Cardiac fibroblast (primary cell): ENCODE results near the gene INPPL1.

Experiments used
- DNase-seq, 2 donors: peaks; one replicate each; pipeline versions ENCODE4 v3.0.0 to v3.0.0-alpha.2; 2010; ENCODE audit warnings: low read depth in 2 of 2
- H3K4me3 ChIP-seq, 2 donors: replicated peaks in 1 of 2; 1 replicate in 1 of 2; 2 replicates in 1 of 2; pipeline ENCODE4 v1.5.1; 2011; ENCODE audit warnings: low read depth in 2 of 2, low read length in 2 of 2, mild to moderate bottlenecking in 2 of 2, moderate library complexity in 1 of 2
- TF ChIP-seq, protein P1 (sequence below): IDR thresholded peaks from one replicate; pipeline ENCODE4 v1.5.1; 2011; ENCODE audit warnings: low read depth, mild to moderate bottlenecking, low read length, inconsistent platforms

The INPPL1 gene

GRCh38 chr11:72236774-72237111 lies 12.2 kb downstream of the INPPL1 start:
- TF ChIP-seq, protein P1, sequence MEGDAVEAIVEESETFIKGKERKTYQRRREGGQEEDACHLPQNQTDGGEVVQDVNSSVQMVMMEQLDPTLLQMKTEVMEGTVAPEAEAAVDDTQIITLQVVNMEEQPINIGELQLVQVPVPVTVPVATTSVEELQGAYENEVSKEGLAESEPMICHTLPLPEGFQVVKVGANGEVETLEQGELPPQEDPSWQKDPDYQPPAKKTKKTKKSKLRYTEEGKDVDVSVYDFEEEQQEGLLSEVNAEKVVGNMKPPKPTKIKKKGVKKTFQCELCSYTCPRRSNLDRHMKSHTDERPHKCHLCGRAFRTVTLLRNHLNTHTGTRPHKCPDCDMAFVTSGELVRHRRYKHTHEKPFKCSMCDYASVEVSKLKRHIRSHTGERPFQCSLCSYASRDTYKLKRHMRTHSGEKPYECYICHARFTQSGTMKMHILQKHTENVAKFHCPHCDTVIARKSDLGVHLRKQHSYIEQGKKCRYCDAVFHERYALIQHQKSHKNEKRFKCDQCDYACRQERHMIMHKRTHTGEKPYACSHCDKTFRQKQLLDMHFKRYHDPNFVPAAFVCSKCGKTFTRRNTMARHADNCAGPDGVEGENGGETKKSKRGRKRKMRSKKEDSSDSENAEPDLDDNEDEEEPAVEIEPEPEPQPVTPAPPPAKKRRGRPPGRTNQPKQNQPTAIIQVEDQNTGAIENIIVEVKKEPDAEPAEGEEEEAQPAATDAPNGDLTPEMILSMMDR = no peak
- H3K4me3 ChIP-seq = no peak overlapping the region
- DNase-seq = no peak

DNA sequence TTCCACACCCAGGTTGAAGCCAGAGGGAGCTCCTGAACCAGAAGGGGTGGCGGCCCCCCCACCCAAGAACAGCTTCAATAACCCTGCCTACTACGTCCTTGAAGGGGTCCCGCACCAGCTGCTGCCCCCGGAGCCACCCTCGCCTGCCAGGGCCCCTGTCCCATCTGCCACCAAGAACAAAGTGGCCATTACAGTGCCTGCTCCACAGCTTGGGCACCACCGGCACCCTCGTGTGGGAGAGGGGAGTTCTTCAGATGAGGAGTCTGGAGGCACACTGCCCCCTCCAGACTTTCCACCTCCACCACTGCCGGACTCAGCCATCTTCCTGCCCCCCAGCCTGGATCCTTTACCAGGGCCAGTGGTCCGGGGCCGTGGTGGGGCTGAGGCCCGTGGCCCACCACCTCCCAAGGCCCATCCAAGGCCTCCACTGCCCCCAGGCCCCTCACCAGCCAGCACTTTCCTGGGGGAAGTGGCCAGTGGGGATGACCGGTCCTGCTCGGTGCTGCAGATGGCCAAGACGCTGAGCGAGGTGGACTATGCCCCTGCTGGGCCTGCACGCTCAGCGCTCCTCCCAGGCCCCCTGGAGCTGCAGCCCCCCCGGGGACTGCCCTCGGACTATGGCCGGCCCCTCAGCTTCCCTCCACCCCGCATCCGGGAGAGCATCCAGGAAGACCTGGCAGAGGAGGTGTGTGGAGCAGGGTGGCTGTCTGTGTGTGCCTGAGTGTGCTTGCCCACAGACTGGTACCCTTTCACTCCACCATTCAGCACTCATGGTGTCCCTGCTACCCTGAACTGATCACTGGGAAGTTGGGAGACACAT lies 12.8 kb downstream of the INPPL1 start:
- TF ChIP-seq, protein P1 = no peak
- no peak for DNase-seq
- H3K4me3 ChIP-seq = no peak overlapping the region

GRCh38 chr11:72238040-72238450 lies 13.5 kb downstream of the INPPL1 start:
- DNase-seq = peak; percentile 70 to 80
- TF ChIP-seq, protein P1 = peak; percentile 86
- no peak overlapping the region for H3K4me3 ChIP-seq

GRCh38 chr11:72238492-72239312 lies 14.1 kb downstream of the INPPL1 start:
- TF ChIP-seq, protein P1 = no peak
- H3K4me3 ChIP-seq = no peak overlapping the region
- DNase-seq = no peak

- TF ChIP-seq, protein P1 = no peak
- peak; percentile 57 to 62 for DNase-seq
- H3K4me3 ChIP-seq = peak overlapping the region in 1 of 2 donors; percentile 21
Observed at GRCh38 chr11:72239313-72239848, 14.8 kb downstream of the INPPL1 start.

DNA sequence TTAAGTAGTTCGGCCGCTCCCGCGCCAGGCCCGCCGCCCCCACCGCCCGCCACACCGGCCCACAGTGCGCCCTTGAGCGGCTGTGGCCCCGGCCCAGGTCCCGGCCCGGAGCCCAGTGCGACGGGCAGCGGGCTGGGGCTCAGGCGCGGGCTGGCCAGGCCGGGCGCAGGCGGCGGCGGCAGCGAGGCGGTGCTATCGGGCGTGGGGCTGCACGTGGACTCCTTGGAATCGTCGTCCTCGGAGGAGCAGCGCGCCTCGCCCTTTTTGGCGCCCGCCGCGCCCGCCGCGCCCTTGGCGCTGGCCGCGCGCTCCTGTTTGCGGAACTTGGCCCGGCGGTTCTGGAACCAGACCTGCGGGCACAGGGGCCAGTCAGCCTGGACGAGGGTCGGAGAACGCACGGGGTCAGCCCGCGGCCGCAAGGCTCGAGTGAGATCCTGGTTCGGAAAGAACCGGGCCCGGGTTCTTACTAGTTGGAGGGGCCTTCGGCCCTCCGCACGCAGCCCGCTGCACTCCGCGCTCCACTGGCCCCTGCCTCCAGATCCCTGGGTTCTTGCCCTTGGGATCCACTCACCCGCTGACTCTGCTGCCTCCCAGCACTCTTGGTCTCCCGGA lies 15.4 kb downstream of the INPPL1 start:
- TF ChIP-seq, protein P1 = no peak
- H3K4me3 ChIP-seq = peak overlapping the region; percentile 5 to 18
- DNase-seq = peak; percentile 36 to 43
